Peyer's patch (tissue), 4 donors: ENCODE measurements around the gene ERC1. TPM values are rescaled to one million over a fixed set of nuclear protein-coding genes. Genes with fewer than 3 reads are reported as not detected.

Experiments used
- DNase-seq, 3 donors: peaks; one replicate each; pipeline ENCODE4 v3.0.0-alpha.2; 2017 to 2019
- H3K27ac ChIP-seq, 4 donors: fragments of 200-600 bp; sonication (generic); one replicate each; pipeline ENCODE4 v1.5.1; 2016 to 2019
- H3K27me3 ChIP-seq, 2 donors: fragments of 200-600 bp; sonication (generic); one replicate each; pipeline ENCODE4 v1.5.1; 2019
- H3K36me3 ChIP-seq, 3 donors: fragments of 200-600 bp; sonication (generic); one replicate each; pipeline ENCODE4 v1.5.1; 2016 to 2019
- H3K4me1 ChIP-seq, 4 donors: fragments of 200-600 bp; sonication (generic); one replicate each; pipeline ENCODE4 v1.5.1; 2016 to 2019
- H3K4me3 ChIP-seq, 4 donors: fragments of 200-600 bp; sonication (generic); 1 replicate in 3 of 4; 2 replicates in 1 of 4; pipeline ENCODE4 v1.5.1; 2016 to 2019; ENCODE audit warnings: mild to moderate bottlenecking in 1 of 4
- H3K9me3 ChIP-seq, 4 donors: fragments of 200-600 bp; sonication (generic); one replicate each; pipeline ENCODE4 v1.5.1; 2016 to 2019; ENCODE audit warnings: mild to moderate bottlenecking in 1 of 4
- POLR2A ChIP-seq, 2 donors: fragments of 450-650 bp; IDR thresholded peaks; one replicate each; pipeline ENCODE4 v1.5.1; 2017; ENCODE audit warnings: antibody characterized with exemption in 2 of 2, mild to moderate bottlenecking in 2 of 2, moderate library complexity in 2 of 2
- total RNA-seq, 4 donors: library from RNA; depleted of rRNA; stranded (reverse); fragments of >200 nt; gene quantifications; one replicate each; pipeline ENCODE4 v1.1.0, GENCODE V29; 2016
- TF ChIP-seq, protein P1 (sequence below), 6 experiments: fragments of 450-650 bp in 4 of 6; fragments of 200-600 bp in 2 of 6; sonication (generic) in 1 of 6; IDR thresholded peaks; one replicate each; pipeline ENCODE4 v1.5.1; 2017 to 2019; ENCODE audit warnings: antibody characterized with exemption in 6 of 6, mild to moderate bottlenecking in 3 of 6, moderate library complexity in 1 of 6

ERC1 gene
- total RNA-seq, 4 donors from 2014 or later, result 26.5 to 184 (median 31.7) TPM

DNA sequence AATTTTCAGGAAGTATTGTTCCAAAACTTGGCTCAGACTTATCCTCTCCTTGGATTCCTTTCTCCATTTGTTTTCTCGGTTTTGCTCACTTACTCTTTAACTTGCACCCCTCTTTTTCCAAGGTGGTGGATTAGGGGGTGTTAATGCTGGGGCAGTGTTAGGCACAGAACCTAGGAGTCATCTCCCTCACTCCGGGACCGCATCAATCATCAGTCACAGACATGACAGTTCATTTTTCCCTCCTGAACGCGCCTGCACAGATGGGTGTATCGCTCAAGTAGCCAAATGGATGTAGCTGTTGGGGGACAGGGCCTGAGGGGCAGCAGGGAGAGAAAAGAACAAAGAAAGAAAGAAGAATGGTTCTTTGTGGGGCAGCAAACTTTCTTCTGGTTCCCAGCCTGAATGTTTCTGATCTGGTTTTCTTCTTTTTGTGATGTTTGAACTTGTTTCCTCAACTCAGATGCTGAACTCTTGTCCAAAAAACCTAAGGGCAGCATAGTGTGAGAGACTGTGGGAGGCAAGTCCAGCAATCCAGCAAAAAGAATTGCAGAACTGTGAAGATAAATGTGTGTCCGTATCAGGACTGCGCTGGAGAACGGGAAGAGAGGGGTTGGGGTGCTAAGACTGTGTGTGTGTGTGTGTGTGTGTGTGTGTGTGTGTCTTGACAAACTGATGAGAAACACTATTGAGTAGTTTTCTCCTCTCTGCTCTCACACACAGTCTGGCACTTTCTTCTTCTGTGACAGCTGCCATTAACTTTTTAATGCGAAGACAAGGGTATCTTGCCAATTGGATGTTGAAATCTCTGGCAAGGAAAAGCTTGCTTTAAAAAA lies 472.3 kb downstream of the ERC1 start:
- H3K9me3 ChIP-seq, result no peaks in the 10 kb centered on the region
- H3K4me3 ChIP-seq, result no peak overlapping the region
- no peaks in the 10 kb centered on the region for H3K36me3 ChIP-seq
- no peaks in the 10 kb centered on the region for H3K4me1 ChIP-seq
- TF ChIP-seq POLR2A (IDR thresholded peaks at IDR 0.05), result no peak
- TF ChIP-seq, protein P1, sequence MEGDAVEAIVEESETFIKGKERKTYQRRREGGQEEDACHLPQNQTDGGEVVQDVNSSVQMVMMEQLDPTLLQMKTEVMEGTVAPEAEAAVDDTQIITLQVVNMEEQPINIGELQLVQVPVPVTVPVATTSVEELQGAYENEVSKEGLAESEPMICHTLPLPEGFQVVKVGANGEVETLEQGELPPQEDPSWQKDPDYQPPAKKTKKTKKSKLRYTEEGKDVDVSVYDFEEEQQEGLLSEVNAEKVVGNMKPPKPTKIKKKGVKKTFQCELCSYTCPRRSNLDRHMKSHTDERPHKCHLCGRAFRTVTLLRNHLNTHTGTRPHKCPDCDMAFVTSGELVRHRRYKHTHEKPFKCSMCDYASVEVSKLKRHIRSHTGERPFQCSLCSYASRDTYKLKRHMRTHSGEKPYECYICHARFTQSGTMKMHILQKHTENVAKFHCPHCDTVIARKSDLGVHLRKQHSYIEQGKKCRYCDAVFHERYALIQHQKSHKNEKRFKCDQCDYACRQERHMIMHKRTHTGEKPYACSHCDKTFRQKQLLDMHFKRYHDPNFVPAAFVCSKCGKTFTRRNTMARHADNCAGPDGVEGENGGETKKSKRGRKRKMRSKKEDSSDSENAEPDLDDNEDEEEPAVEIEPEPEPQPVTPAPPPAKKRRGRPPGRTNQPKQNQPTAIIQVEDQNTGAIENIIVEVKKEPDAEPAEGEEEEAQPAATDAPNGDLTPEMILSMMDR (IDR thresholded peaks at IDR 0.05), result no peak
- DNase-seq, result no peak
- H3K27ac ChIP-seq, result no peak overlapping the region
- H3K27me3 ChIP-seq, result no peaks in the 10 kb centered on the region

DNA sequence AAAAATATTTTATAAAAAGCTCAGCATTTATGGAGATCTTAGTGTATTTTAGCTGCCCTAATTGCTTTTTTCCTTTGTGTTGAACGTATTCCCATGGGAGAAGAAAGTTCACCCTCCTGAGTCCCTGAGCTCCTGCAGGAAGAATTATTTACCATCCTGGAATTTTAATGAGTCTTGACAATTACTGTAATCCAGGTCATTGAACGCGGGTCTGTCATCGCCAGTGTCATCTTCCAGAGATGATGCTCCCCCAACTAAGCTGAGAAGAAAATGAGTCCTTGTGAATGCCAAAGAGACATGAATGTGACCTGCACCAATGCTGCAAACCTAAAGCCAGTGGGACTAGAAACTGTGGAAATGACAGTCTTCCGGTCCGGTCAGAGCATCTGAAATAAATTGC lies 473.9 kb downstream of the ERC1 start:
- no peaks in the 10 kb centered on the region for H3K9me3 ChIP-seq
- TF ChIP-seq, protein P1 (IDR thresholded peaks at IDR 0.05), result no peak
- no peak for TF ChIP-seq POLR2A (IDR thresholded peaks at IDR 0.05)
- H3K27ac ChIP-seq, result no peak overlapping the region
- no peak for DNase-seq
- no peaks in the 10 kb centered on the region for H3K27me3 ChIP-seq
- H3K4me3 ChIP-seq, result no peak overlapping the region
- H3K36me3 ChIP-seq, result no peaks in the 10 kb centered on the region
- no peaks in the 10 kb centered on the region for H3K4me1 ChIP-seq

DNA sequence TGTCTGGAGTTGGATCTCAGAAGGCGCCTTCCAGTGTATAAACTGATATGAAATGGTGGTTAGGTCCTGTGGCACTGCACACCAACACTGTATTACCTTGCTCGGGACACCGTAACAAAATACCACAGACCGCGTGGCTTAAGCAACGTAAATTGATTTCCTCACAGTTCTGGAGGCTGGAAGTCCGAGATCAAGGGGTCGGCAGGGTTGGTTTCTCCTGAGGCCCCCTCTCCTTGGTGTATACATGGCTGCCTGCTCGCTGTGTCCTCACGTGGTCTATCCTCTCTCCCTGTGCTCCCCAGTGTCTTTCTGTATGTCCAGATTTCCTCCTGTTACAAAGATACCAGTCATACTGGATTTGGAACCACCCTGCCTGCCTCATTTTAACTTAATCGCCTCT lies 475.0 kb downstream of the ERC1 start:
- no peak for TF ChIP-seq POLR2A (IDR thresholded peaks at IDR 0.05)
- TF ChIP-seq, protein P1 (IDR thresholded peaks at IDR 0.05), result no peak
- Histone ChIP-seq H3K9me3 (no peaks in the 10 kb centered on the region), H3K4me1 (no peaks in the 10 kb centered on the region), H3K27ac (no peak overlapping the region), H3K27me3 (no peaks in the 10 kb centered on the region), H3K36me3 (no peaks in the 10 kb centered on the region), H3K4me3 (no peak overlapping the region)
- DNase-seq, result no peak

DNA sequence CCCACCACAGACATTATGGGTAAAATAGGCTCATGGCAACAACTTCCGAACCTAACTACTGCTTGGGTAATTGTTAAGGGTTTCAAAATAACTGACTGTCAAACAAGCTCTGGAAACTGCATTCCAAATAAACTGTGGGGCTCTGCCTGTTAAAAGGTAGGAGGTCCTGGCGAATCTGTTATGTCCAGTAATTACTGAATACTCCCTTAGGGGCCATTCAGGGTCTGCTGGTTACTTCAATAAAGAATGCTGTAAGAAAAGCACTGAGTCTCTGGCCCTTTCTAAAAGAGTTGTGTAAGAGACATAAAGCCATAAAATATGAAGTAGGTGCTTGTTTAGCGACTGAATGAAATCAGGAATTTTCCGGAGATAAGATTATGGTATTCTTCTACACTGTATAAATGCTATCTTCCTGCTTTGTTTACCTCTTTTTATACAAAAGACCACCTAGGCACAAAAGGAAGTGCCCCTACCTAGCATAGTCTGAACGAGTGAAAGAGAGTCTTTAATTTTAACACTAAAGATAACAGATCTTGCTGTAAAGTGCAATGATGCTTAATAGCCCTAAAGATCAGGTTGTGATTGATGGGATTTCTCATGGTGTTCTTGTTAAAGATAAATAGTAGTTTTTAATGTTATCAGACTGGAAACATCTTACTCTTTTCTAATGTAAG lies 475.6 kb downstream of the ERC1 start:
- H3K9me3 ChIP-seq, result no peaks in the 10 kb centered on the region
- no peak overlapping the region for H3K27ac ChIP-seq
- H3K27me3 ChIP-seq, result no peaks in the 10 kb centered on the region
- no peaks in the 10 kb centered on the region for H3K4me1 ChIP-seq
- no peaks in the 10 kb centered on the region for H3K36me3 ChIP-seq
- TF ChIP-seq, protein P1 (IDR thresholded peaks at IDR 0.05), result no peak
- no peak for TF ChIP-seq POLR2A (IDR thresholded peaks at IDR 0.05)
- no peak overlapping the region for H3K4me3 ChIP-seq
- no peak for DNase-seq

DNA sequence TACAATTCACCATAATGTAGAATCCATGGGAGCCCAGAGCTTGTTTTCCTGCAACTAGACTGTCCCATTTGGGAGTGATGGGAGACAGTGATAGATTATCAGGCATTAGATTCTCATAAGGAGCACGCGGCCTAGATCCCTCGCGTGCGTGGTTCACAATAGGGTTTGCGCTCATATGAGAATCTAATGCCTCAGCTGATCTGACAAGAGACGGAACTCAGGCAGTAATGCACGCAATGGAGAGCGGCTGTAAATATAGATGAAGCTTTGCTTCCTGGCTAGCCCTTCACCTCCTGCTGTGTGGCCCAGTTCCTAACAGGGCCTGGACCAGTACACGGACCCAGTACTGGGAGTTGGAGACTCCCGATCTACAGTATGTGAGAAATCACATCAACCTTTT lies 476.7 kb downstream of the ERC1 start:
- H3K4me1 ChIP-seq, result no peaks in the 10 kb centered on the region
- no peak overlapping the region for H3K27ac ChIP-seq
- H3K9me3 ChIP-seq, result no peaks in the 10 kb centered on the region
- no peak for DNase-seq
- no peak for TF ChIP-seq POLR2A (IDR thresholded peaks at IDR 0.05)
- TF ChIP-seq, protein P1 (IDR thresholded peaks at IDR 0.05), result no peak
- no peaks in the 10 kb centered on the region for H3K27me3 ChIP-seq
- no peaks in the 10 kb centered on the region for H3K36me3 ChIP-seq
- H3K4me3 ChIP-seq, result no peak overlapping the region
